Activated naive CD4-positive, alpha-beta T cell treated with anti-CD3 and anti-CD28 coated beads, Interleukin-2, amount 10 ng/mL, durations not matched to agents 7 days and 5 days (primary cell): ENCODE measurements around the gene CCSER1.
"Not testable (repeated sequence)": the region's sequence is repeated elsewhere in the genome, so short reads cannot be mapped to it uniquely, and the experiment has no call there.

Source experiments
- CTCF ChIA-PET: fragments of 350-600 bp; sonication (Branson Sonifier 250); formaldehyde crosslinking; loops from one replicate; lab custom pipeline; 2021; ENCODE audit warnings: antibody characterized with exemption; lab: Charles Lee
- DNase-seq: peaks from one replicate; pipeline ENCODE4 v3.0.0-alpha.2; 2020
- H3K27ac Mint-ChIP-seq: one replicate; pipeline ENCODE4 v1.8.0; 2021; ENCODE audit warnings: mild to moderate bottlenecking, moderate library complexity, mixed read lengths
- H3K27me3 Mint-ChIP-seq: one replicate; pipeline ENCODE4 v1.8.0; 2021; ENCODE audit warnings: mild to moderate bottlenecking, mixed read lengths
- H3K36me3 Mint-ChIP-seq: one replicate; pipeline ENCODE4 v1.8.0; 2021; ENCODE audit warnings: mixed read lengths
- H3K4me1 Mint-ChIP-seq: one replicate; pipeline ENCODE4 v1.8.0; 2021; ENCODE audit warnings: mixed read lengths
- H3K4me3 Mint-ChIP-seq: one replicate; pipeline ENCODE4 v1.8.0; 2021; ENCODE audit warnings: mild to moderate bottlenecking, moderate library complexity, mixed read lengths
- H3K9me3 Mint-ChIP-seq: one replicate; pipeline ENCODE4 v1.8.0; 2021; ENCODE audit warnings: mixed read lengths

The CCSER1 gene

DNA sequence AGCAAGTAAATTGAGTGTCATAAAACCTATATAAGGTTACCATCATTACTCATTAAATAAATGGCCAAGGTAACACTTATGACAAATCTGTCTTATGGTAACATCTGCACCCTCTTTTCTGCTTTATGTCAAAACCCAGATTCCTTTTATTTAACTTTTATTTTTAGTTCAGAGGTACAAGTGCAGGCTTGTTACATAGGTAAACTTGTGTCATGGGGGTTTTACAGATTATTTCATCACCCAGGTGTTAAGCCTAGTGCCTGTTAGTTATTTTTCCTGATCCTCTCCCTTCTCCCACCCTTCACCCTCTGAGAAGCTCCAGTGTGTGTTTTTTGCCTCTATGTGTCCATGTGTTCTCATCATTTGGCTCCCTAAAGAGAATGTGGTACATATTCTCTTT is 930.7 kb downstream of the CCSER1 start:
- peaks cover 2% of the 10 kb centered on the region for H3K9me3 Mint-ChIP-seq
- no peaks in the 10 kb centered on the region for H3K36me3 Mint-ChIP-seq
- no peaks in the 10 kb centered on the region for H3K27me3 Mint-ChIP-seq
- no peaks in the 10 kb centered on the region for H3K4me1 Mint-ChIP-seq
- no peak overlapping the region for H3K4me3 Mint-ChIP-seq
- DNase-seq: no peak
- no peak overlapping the region for H3K27ac Mint-ChIP-seq
- CTCF ChIA-PET: no interaction called here

DNA sequence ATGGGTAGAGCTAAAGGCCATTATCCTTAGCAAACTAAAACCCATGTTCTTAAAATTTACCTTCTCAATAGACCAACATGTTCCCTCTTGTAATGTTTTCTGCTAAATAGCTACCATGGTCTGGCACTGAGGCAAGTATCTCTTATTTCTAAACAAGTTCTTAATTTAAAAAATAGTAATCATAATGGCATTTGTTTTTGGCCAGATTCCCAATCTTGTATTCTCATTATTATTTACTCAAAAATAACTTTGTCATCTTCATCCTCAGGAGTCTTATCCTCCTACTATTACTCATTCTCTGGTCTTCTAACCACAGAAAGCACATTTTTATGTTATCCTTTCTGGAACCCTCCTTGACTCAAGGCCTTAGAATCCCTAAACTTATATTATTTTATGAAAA is 931.2 kb downstream of the CCSER1 start:
- no peak for DNase-seq
- CTCF ChIA-PET: no interaction called here

DNA sequence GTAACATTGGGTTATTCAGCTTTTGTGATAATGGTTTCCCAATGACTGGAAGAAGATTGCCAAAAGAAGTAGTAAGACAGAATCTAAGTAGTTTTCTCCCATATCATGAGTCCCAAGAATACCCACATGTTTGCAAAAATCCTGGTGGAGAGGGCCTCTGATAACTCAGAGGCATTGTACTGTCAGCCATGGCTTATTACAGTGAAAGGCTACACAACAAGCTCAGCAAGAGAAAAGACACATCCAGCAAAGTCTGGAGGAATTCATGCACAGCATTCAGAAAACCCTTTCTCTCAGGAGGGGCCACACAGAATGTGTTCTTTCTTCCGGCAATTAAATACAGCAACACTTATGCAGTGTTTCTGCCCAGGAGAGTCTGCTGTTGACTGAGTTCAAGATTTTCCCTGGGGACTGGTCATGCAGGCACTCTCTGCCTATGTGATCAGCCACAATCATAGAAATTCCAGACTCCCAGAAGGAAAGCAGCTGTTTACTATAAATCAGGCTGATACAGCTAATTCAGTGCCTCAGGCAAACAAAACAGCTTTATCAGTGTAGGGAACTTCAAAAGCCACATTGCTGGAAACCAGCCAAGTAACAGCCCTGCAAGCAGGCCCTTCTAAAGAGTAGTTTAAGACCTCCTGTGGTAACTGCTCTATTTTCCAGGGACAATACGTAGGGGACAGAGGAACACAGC is 937.1 kb downstream of the CCSER1 start:
- no peaks in the 10 kb centered on the region for H3K27me3 Mint-ChIP-seq
- H3K9me3 Mint-ChIP-seq: no peaks in the 10 kb centered on the region
- H3K4me1 Mint-ChIP-seq: no peaks in the 10 kb centered on the region
- CTCF ChIA-PET: no interaction called here
- DNase-seq: no peak
- no peaks in the 10 kb centered on the region for H3K36me3 Mint-ChIP-seq
- H3K4me3 Mint-ChIP-seq: no peak overlapping the region
- no peak overlapping the region for H3K27ac Mint-ChIP-seq

More for the DNA sequence above, 931.2 kb downstream of the CCSER1 start:
- no peaks in the 10 kb centered on the region for H3K4me1 Mint-ChIP-seq
- no peak overlapping the region for H3K27ac Mint-ChIP-seq
- no peak overlapping the region for H3K4me3 Mint-ChIP-seq
- H3K9me3 Mint-ChIP-seq: peaks cover 2% of the 10 kb centered on the region
- no peaks in the 10 kb centered on the region for H3K27me3 Mint-ChIP-seq
- H3K36me3 Mint-ChIP-seq: no peaks in the 10 kb centered on the region

DNA sequence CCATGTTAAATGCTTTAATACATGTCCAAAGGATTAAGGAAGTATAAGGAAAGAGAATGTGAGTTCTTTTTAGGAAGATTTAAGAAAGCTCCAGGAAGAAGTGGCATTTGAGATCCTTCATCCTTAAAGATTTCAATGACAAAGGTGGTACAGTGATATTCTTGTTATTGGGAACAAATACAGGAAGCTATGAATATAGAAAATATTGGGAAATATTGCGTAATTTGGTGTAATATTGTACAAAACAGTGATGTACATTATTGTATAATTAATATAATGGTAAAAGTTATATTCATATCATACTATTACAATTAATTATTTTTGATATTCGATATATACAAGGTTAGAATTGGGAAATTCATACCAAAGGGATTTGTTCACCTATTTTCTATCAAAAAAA is 937.9 kb downstream of the CCSER1 start:
- no peaks in the 10 kb centered on the region for H3K9me3 Mint-ChIP-seq

DNA sequence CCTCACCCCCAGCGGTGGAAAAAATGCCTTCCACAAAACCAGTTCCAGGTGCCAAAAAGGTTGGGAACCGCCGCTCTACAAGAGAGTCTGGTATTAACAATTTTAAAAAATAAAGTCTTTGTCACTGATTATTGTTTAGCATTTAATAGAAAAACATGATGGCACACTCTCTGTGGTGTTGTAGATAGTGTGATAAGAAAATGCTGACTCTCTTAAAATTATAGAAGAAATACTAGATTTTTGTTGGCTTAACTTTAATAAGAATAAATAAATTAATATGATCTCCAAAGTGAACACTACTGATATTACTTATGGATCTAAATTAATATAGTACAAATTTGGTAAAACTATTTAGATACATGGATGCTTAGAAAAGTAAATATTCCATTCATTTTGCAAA is 943.5 kb downstream of the CCSER1 start:
- Mint-ChIP-seq H3K4me3 (no peak overlapping the region), H3K4me1 (no peaks in the 10 kb centered on the region), H3K27me3 (no peaks in the 10 kb centered on the region), H3K9me3 (no peaks in the 10 kb centered on the region), H3K36me3 (no peaks in the 10 kb centered on the region), H3K27ac (no peak overlapping the region)
- DNase-seq: no peak
- CTCF ChIA-PET: no interaction called here

More for the DNA sequence above, 937.9 kb downstream of the CCSER1 start:
- Mint-ChIP-seq H3K27ac (no peak overlapping the region), H3K36me3 (no peaks in the 10 kb centered on the region), H3K4me3 (no peak overlapping the region), H3K27me3 (no peaks in the 10 kb centered on the region), H3K4me1 (no peaks in the 10 kb centered on the region)
- CTCF ChIA-PET: no interaction called here
- DNase-seq: no peak

DNA sequence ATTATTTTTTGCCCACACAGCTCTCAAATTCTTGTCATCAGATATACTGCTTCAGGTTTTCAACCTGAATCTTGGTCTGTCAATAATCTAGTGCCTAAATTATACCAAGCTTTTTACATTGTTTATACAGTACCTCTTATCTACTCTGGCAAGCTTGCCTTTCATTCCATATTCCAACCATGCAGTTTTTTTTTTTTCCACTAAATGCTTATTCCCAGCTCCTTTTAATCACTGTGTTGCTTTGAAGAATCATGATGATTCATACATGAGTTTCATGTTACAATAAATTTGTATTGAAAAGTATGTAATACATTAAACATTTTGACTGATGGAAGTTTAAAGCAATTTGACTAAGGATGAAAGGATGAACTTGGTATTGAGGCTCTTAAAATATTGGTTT is 949.0 kb downstream of the CCSER1 start:
- CTCF ChIA-PET: no interaction called here
- no peaks in the 10 kb centered on the region for H3K36me3 Mint-ChIP-seq
- no peaks in the 10 kb centered on the region for H3K4me1 Mint-ChIP-seq
- no peaks in the 10 kb centered on the region for H3K27me3 Mint-ChIP-seq
- no peak overlapping the region for H3K4me3 Mint-ChIP-seq
- peaks cover 18% of the 10 kb centered on the region for H3K9me3 Mint-ChIP-seq
- no peak for DNase-seq
- H3K27ac Mint-ChIP-seq: no peak overlapping the region

DNA sequence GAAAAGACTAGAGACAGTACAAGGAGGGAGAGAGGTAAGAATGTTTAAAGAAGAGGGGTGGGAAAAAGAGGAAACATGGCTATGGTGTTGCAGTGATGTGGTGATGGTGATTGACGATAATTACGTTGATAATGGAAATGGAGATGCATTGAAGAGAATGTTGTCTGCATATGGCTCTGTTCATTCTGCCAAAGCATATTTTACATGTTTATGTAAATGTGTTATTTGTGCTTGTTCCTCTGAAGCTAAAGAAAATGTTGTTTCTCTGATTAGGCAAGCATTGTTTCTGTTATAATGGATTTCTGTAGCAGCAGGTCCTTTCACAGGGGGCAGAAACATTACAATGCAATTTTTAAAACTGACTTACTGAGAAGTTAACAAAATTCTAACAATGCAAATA is 958.8 kb downstream of the CCSER1 start:
- no peaks in the 10 kb centered on the region for H3K4me1 Mint-ChIP-seq
- peaks cover 4% of the 10 kb centered on the region for H3K9me3 Mint-ChIP-seq
- CTCF ChIA-PET: no interaction called here
- H3K27me3 Mint-ChIP-seq: no peaks in the 10 kb centered on the region
- H3K4me3 Mint-ChIP-seq: no peak overlapping the region
- H3K36me3 Mint-ChIP-seq: no peaks in the 10 kb centered on the region
- DNase-seq: no peak
- no peak overlapping the region for H3K27ac Mint-ChIP-seq

DNA sequence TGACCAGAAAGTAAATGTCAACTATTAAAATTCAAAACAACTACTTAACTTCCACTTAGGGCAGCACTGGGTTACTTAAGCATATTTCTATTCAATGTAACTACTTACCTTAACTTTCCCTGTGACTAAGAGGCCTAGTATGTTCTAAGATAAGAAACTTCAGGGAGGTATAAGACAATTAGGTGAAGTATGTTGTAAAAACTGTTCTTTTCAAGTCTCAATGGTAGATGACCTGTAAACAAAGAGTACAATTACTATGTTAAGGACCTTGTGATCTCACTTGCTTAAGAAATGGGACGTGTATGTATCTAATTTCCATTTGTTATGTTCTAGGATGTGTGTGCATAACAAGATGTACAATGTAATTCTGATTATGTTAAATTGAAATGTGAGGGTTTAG is 960.5 kb downstream of the CCSER1 start:
- no peak overlapping the region for H3K4me3 Mint-ChIP-seq
- no peak for DNase-seq
- no peaks in the 10 kb centered on the region for H3K36me3 Mint-ChIP-seq
- peaks cover 4% of the 10 kb centered on the region for H3K9me3 Mint-ChIP-seq
- H3K27ac Mint-ChIP-seq: no peak overlapping the region
- H3K27me3 Mint-ChIP-seq: no peaks in the 10 kb centered on the region
- CTCF ChIA-PET: no interaction called here
- no peaks in the 10 kb centered on the region for H3K4me1 Mint-ChIP-seq

DNA sequence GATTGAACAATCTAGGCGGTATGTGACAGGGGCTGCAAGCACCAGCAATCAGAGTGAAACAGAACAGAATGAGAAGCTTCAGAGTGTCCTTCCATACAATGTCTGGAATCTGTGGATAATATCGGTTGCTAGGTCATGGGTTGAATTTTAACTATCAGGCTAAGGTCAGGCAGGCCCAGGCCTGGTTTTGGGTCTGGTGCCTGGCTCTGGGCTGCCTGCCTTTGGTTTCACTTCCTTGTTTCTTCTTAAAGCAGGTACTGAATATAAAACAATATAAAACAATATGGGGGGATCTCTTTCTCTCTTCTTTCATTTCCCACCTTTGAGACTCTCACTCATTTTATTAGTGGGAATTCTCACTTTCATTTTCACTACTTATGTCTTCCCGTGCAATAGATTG is 962.0 kb downstream of the CCSER1 start:
- Mint-ChIP-seq H3K4me3 (no peak overlapping the region), H3K9me3 (peaks cover 2% of the 10 kb centered on the region), H3K4me1 (no peaks in the 10 kb centered on the region), H3K27ac (no peak overlapping the region), H3K36me3 (no peaks in the 10 kb centered on the region), H3K27me3 (no peaks in the 10 kb centered on the region)
- DNase-seq: no peak
- CTCF ChIA-PET: interaction anchor here (1.7 kb wide), 1 partner anchor 25 kb away, joined by 3 read pairs; no protein-coding TSS in a partner anchor

DNA sequence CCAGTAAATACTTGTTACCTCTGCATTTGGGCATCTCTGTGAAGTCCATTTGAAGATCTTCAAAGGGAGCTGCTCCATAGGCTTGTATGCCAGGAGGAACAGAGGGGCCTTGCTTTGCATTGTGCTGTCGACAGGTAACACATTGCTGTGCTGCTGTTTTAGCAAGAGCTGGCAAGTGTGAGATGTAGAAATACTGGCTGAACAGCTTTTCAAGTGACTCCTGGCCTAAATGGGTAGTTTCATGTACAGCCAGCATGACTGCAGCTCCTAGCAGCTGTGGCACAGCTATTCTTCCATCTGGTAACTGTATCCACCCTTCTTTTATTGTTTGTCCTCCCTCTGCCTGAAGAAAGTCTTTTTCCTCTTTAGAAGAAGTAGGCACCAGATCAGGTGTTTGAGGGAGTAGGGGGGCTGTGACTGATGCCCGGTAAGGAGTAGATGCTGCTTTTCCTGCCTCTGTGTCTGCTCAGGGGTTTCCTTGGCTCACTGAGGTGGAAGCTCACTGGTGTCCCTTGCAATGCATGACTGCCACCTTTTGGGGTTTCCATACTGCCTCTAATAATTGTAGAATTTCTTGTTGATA is 965.3 kb downstream of the CCSER1 start:
- Mint-ChIP-seq H3K27ac (no peak overlapping the region), H3K4me3 (no peak overlapping the region), H3K36me3 (no peaks in the 10 kb centered on the region), H3K9me3 (peaks cover 18% of the 10 kb centered on the region), H3K4me1 (no peaks in the 10 kb centered on the region), H3K27me3 (no peaks in the 10 kb centered on the region)
- CTCF ChIA-PET: no interaction called here
- DNase-seq: no peak

DNA sequence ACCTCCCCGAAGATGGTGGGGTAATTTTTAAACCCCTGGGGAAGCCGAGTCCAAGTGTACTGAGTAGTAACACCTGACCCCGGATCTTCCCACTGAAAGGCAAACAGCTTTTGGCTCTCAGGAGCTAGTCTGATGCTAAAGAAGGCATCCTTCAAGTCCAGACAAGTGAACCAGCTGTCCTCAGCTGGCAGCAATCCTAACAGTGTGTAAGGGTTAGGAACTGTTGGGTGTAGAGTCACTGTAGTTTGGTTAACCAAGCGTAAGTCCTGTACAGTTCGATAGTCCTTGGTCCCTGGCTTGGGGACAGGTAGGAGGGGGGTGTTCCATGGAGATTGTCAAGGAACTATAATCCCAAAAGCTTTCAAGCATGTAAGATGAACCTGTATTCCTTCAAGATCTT is 967.0 kb downstream of the CCSER1 start:
- H3K4me1 Mint-ChIP-seq, H3K4me3 Mint-ChIP-seq, DNase-seq, H3K27ac Mint-ChIP-seq, H3K36me3 Mint-ChIP-seq, CTCF ChIA-PET, H3K27me3 Mint-ChIP-seq: not testable (repeated sequence)
- peaks cover 18% of the 10 kb centered on the region for H3K9me3 Mint-ChIP-seq

DNA sequence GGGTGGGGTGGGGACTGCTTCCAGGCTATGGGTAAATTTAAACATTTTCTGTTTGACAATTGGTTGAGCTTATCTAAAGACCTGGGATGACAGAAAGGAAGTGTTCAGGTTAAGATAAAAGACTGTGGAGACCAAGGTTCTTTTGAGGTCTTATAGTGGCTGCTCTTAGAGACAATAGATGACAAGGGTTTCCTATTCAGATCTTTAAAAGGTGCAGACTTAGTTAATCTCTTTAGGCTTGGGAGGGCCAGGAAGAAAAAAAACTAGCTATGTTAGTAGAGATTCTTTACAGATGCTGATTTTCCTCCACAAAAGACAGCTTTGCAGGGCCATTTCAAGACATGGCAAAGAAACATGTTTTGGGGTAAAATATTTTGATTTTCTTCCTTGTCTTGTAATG is 972.5 kb downstream of the CCSER1 start:
- Mint-ChIP-seq H3K27ac (no peak overlapping the region), H3K4me1 (no peaks in the 10 kb centered on the region), H3K9me3 (peaks cover 16% of the 10 kb centered on the region), H3K27me3 (no peaks in the 10 kb centered on the region), H3K4me3 (no peak overlapping the region), H3K36me3 (no peaks in the 10 kb centered on the region)
- CTCF ChIA-PET: no interaction called here
- DNase-seq: no peak

DNA sequence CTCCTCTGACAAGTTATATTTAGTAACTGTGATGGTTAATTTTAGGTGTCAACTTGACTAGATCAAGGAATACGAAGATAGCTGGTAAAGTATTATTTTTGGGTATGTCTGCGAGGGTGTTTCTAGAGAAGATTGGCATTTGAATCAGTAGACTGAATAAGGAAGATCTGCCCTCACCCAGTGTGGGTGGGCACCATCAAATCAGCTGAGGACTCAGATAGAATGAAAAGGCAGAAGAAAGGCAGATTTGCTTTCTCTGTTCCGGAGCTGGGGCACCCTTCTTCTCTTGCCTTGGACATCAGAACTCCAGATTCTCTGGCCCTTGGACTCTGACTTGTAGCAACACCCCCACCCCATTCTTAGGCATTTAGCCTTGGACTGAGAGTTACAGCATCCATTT is 981.6 kb downstream of the CCSER1 start:
- no peaks in the 10 kb centered on the region for H3K36me3 Mint-ChIP-seq
- H3K9me3 Mint-ChIP-seq: no peaks in the 10 kb centered on the region
- DNase-seq: no peak
- H3K27me3 Mint-ChIP-seq: no peaks in the 10 kb centered on the region
- H3K4me3 Mint-ChIP-seq: no peak overlapping the region
- H3K4me1 Mint-ChIP-seq: no peaks in the 10 kb centered on the region
- CTCF ChIA-PET: no interaction called here
- no peak overlapping the region for H3K27ac Mint-ChIP-seq

DNA sequence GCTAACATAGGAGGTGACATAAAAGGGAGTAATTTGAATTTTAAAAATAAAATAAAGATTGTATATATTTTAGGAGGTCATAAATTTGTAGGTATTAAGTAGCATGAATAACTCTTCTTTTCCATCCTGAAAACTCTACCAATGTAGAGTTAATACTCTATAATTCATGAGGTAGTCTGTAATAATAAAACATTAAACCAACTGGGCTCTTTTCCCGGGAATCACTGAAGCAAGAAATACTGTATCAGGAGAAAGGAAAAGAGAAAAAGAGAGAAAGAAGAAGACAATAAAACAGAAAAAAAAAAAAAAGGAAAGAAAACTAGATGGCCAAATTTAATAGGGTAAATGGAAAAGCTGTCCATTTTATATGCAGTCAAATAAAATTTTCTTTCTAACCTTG is 984.4 kb downstream of the CCSER1 start:
- CTCF ChIA-PET: no interaction called here
- no peaks in the 10 kb centered on the region for H3K36me3 Mint-ChIP-seq
- no peak overlapping the region for H3K4me3 Mint-ChIP-seq
- no peaks in the 10 kb centered on the region for H3K27me3 Mint-ChIP-seq
- DNase-seq: no peak
- H3K27ac Mint-ChIP-seq: no peak overlapping the region
- H3K4me1 Mint-ChIP-seq: no peaks in the 10 kb centered on the region
- peaks cover 2% of the 10 kb centered on the region for H3K9me3 Mint-ChIP-seq

DNA sequence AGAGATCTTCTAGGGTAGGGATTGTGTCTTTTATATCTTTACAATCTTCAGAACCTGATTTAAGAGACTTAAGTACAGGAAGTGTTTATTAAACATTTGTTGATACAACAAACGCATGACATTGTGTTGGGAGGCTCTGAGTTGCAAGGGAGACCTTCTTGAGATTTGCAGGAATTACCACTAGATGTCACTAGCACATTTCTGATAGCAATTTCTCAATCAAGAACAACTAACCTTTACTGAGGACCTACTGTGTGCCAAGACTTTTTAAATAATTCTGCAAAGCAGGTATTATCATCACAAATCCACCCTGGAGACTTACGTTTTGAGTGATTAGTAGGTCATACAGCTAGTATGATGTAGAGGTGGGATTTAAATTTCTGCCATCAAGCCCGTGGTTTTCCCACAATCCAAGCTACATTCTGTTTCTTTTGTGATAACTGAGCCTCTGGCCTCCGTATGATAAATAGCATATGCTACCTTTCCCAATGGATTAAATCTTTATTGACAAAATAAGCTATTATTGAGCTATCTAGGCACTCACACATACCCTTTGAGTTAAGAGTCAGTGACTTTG is 986.0 kb downstream of the CCSER1 start:
- Mint-ChIP-seq H3K27ac (no peak overlapping the region), H3K9me3 (peaks cover 2% of the 10 kb centered on the region), H3K27me3 (no peaks in the 10 kb centered on the region), H3K4me3 (no peak overlapping the region), H3K36me3 (no peaks in the 10 kb centered on the region), H3K4me1 (no peaks in the 10 kb centered on the region)
- no peak for DNase-seq
- CTCF ChIA-PET: interaction anchor here (0.8 to 1.3 kb wide), 2 partner anchors 24 to 694 kb away, joined by 3 read pairs; no protein-coding TSS in a partner anchor
